SK-N-SH treated with all-trans-retinoic acid at 6 μM for 48 hours (cell line): ENCODE measurements around the gene HCFC1.

Experiments used
- ARNTL ChIP-seq: fragments of 450-650 bp; formaldehyde crosslinking; IDR thresholded peaks from 2 replicates; pipeline ENCODE4 v1.5.0; 2020; ENCODE audit warnings: low read depth, mild to moderate bottlenecking, moderate library complexity, borderline replicate concordance
- ESRRG ChIP-seq: fragments of 250-450 bp; sonication (Bioruptor Pico); IDR thresholded peaks from 2 replicates; pipeline ENCODE4 v1.6.1; 2021; ENCODE audit warnings: mild to moderate bottlenecking
- POU6F1 ChIP-seq: fragments of 250-450 bp; sonication (Bioruptor Pico); IDR thresholded peaks from 2 replicates; pipeline ENCODE4 v1.8.0; 2021; ENCODE audit warnings: low read depth, mild to moderate bottlenecking, moderate library complexity, borderline replicate concordance
- SNAI2 ChIP-seq: fragments of 250-450 bp; sonication (Bioruptor Pico); IDR thresholded peaks from 2 replicates; pipeline ENCODE4 v1.5.0; 2020; ENCODE audit warnings: mild to moderate bottlenecking, moderate library complexity
- ZNF565 ChIP-seq: fragments of 450-650 bp; formaldehyde crosslinking; conservative IDR thresholded peaks from 2 replicates; pipeline ENCODE4 v1.5.0; 2020; ENCODE audit warnings: low read depth, mild to moderate bottlenecking, moderate library complexity
- ZNF8 ChIP-seq: fragments of 450-650 bp; formaldehyde crosslinking; IDR thresholded peaks from 2 replicates; pipeline ENCODE4 v1.5.0; 2020; ENCODE audit warnings: mild to moderate bottlenecking, moderate library complexity

GRCh38 chrX:153907456-153907855, 64.2 kb downstream of the HCFC1 start:
- no peak for TF ChIP-seq ARNTL
- no peak for TF ChIP-seq SNAI2
- no peak for TF ChIP-seq ZNF565 (CRISPR knock-in tag)
- no peak for TF ChIP-seq POU6F1
- TF ChIP-seq ESRRG, result no peak
- TF ChIP-seq ZNF8, result no peak
